Measurements from ENCODE around the gene GALNT12. TPM values are rescaled to one million over a fixed set of nuclear protein-coding genes. Genes with fewer than 3 reads are reported as not detected.

Gene GALNT12
- polyA plus RNA-seq, 1 donor = 2.6 TPM

GRCh38 chr9:98862936-98863335 lies 55.5 kb downstream of the GALNT12 start:
- DNase-seq = no peak

GRCh38 chr9:98864281-98865174 lies 57.1 kb downstream of the GALNT12 start:
- DNase-seq = peak; percentile 72

GRCh38 chr9:98865284-98865875 lies 57.9 kb downstream of the GALNT12 start:
- no peak for DNase-seq

- DNase-seq = no peak
Measured at GRCh38 chr9:98866435-98867102, 59.1 kb downstream of the GALNT12 start.

- DNase-seq = no peak
Measured at GRCh38 chr9:98867103-98867428, 59.6 kb downstream of the GALNT12 start.

- no peak for DNase-seq
Measured at GRCh38 chr9:98867429-98868168, 60.1 kb downstream of the GALNT12 start.

- DNase-seq = no peak
Measured at GRCh38 chr9:98869078-98869745, 61.7 kb downstream of the GALNT12 start.

- no peak for DNase-seq
Measured at GRCh38 chr9:98869866-98870265, 62.4 kb downstream of the GALNT12 start.

- DNase-seq = no peak
Measured at GRCh38 chr9:98870782-98871557, 63.5 kb downstream of the GALNT12 start.

GRCh38 chr9:98871558-98872065 lies 64.1 kb downstream of the GALNT12 start:
- no peak for DNase-seq

GRCh38 chr9:98873526-98873925 lies 66.1 kb downstream of the GALNT12 start:
- DNase-seq = no peak

- no peak for DNase-seq
Measured at GRCh38 chr9:98873951-98874371, 66.5 kb downstream of the GALNT12 start.

- DNase-seq = no peak
Measured at GRCh38 chr9:98874721-98875255, 67.3 kb downstream of the GALNT12 start.

GRCh38 chr9:98875536-98875935 lies 68.1 kb downstream of the GALNT12 start:
- no peak for DNase-seq

- DNase-seq = no peak
Measured at GRCh38 chr9:98877311-98877710, 69.8 kb downstream of the GALNT12 start.

- DNase-seq = no peak
Measured at GRCh38 chr9:98879094-98879962, 71.9 kb downstream of the GALNT12 start.

- no peak for DNase-seq
Measured at GRCh38 chr9:98879963-98880310, 72.5 kb downstream of the GALNT12 start.

- DNase-seq = no peak
Measured at GRCh38 chr9:98880311-98881015, 73.0 kb downstream of the GALNT12 start.

- no peak for DNase-seq
Measured at GRCh38 chr9:98881356-98881755, 73.9 kb downstream of the GALNT12 start.

All from hindlimb muscle (tissue), 1 donor.